Liver (tissue), 3 donors: ENCODE data around the gene P2RY14.

Experiments used
- ATF3 ChIP-seq: IDR thresholded peaks from 2 replicates; pipeline ENCODE4 v1.6.1; 2016; ENCODE audit warnings: antibody characterized with exemption
- CTCF ChIP-seq: fragments of 150-350 bp; IDR thresholded peaks from 2 replicates; pipeline ENCODE4 v1.5.1; 2017; ENCODE audit warnings: improper control_type of control experiment, low read depth, low read length; ENCODE audit not compliant: missing input control
- EGR1 ChIP-seq, 2 donors: IDR thresholded peaks; 2 replicates each; pipeline ENCODE4 v1.6.1; 2016 to 2018; ENCODE audit warnings: antibody characterized with exemption in 2 of 2, low read depth in 2 of 2
- GABPA ChIP-seq, 2 donors: IDR thresholded peaks in 1 of 2; conservative IDR thresholded peaks in 1 of 2; 2 replicates each; pipeline ENCODE4 v1.6.1; 2016; ENCODE audit warnings: antibody characterized with exemption in 2 of 2, mild to moderate bottlenecking in 1 of 2, moderate library complexity in 1 of 2
- SP1 ChIP-seq: IDR thresholded peaks from 2 replicates; pipeline ENCODE4 v1.6.1; 2018; ENCODE audit warnings: antibody characterized with exemption, mild to moderate bottlenecking
- ZBTB33 ChIP-seq: IDR thresholded peaks from 2 replicates; pipeline ENCODE4 v1.6.1; 2016; ENCODE audit warnings: antibody characterized with exemption
- donor health status: healthy.
- donor health status: healthy.

- TF ChIP-seq SP1, result no peak
- no peak for TF ChIP-seq GABPA (IDR thresholded peaks at IDR 0.05 in 1 of 2, conservative IDR thresholded peaks at IDR 0.05 in 1 of 2)
- no peak for TF ChIP-seq CTCF
- no peak for TF ChIP-seq EGR1 (IDR thresholded peaks at IDR 0.05; ENCODE audit: low read depth in 2 of 2)
- TF ChIP-seq ZBTB33, result no peak
- no peak for TF ChIP-seq ATF3
Measured at GRCh38 chr3:151191095-151191494, 87.2 kb downstream of the P2RY14 start.
